Endometrium (tissue), 2 donors: ENCODE measurements around the gene GBE1.
"Not testable (repeated sequence)": the region's sequence is repeated elsewhere in the genome, so short reads cannot be mapped to it uniquely, and the experiment has no call there.

Source experiments
- FAIRE-seq: peaks from 2 replicates; lab custom pipeline; 2012; peaks lifted over from hg19 to GRCh38; lab: Jason Lieb, UNC
- donor health status: control.
- donor health status: control.

The GBE1 gene

GRCh38 chr3:81531263-81531662, 230.2 kb downstream of the GBE1 start:
- FAIRE-seq, result no peak

- no peak for FAIRE-seq
Measured at GRCh38 chr3:81530180-81530939, 231.1 kb downstream of the GBE1 start.

GRCh38 chr3:81521855-81522254, 239.6 kb downstream of the GBE1 start:
- no peak for FAIRE-seq

GRCh38 chr3:81518945-81519344, 242.5 kb downstream of the GBE1 start:
- FAIRE-seq, result no peak

- FAIRE-seq, result no peak
Measured at GRCh38 chr3:81516042-81516441, 245.4 kb downstream of the GBE1 start.

- FAIRE-seq, result no peak
Measured at GRCh38 chr3:81513591-81513990, 247.9 kb downstream of the GBE1 start.

- no peak for FAIRE-seq
Measured at GRCh38 chr3:81503026-81503425, 258.4 kb downstream of the GBE1 start.

- FAIRE-seq, result no peak
Measured at GRCh38 chr3:81502236-81502635, 259.2 kb downstream of the GBE1 start.

- no peak for FAIRE-seq
Measured at GRCh38 chr3:81500039-81500438, 261.4 kb downstream of the GBE1 start.

- FAIRE-seq, result no peak
Measured at GRCh38 chr3:81497572-81498251, 263.7 kb downstream of the GBE1 start.

GRCh38 chr3:81496407-81497104, 264.9 kb downstream of the GBE1 start:
- no peak for FAIRE-seq

- FAIRE-seq, result not testable (repeated sequence)
Measured at GRCh38 chr3:81492471-81492870, 269.0 kb downstream of the GBE1 start.

GRCh38 chr3:81492040-81492439, 269.4 kb downstream of the GBE1 start:
- no peak for FAIRE-seq

- FAIRE-seq, result no peak
Measured at GRCh38 chr3:81490541-81491288, 270.7 kb downstream of the GBE1 start.

GRCh38 chr3:81485444-81485865, 276.0 kb downstream of the GBE1 start:
- FAIRE-seq, result no peak

- FAIRE-seq, result no peak
Measured at GRCh38 chr3:81484520-81484919, 276.9 kb downstream of the GBE1 start.

GRCh38 chr3:81483046-81483445, 278.4 kb downstream of the GBE1 start:
- no peak for FAIRE-seq

GRCh38 chr3:81477740-81478139, 283.7 kb downstream of the GBE1 start:
- no peak for FAIRE-seq

GRCh38 chr3:81476692-81477091, 284.8 kb downstream of the GBE1 start:
- FAIRE-seq, result no peak

GRCh38 chr3:81472600-81473362, 288.7 kb downstream of the GBE1 start:
- no peak for FAIRE-seq

- no peak for FAIRE-seq
Measured at GRCh38 chr3:81470524-81471278, 290.7 kb downstream of the GBE1 start.
